ENCODE data around the gene IQSEC3. TPM values are rescaled to one million over a fixed set of nuclear protein-coding genes. Genes with fewer than 3 reads are reported as not detected.
A peak's percentile ranks its signal among the peaks of the same experiment; 100 is the strongest.

The IQSEC3 gene
- total RNA-seq, 1 donor from 2014 or later, result 4.2 TPM

- Mint-ChIP-seq H3K4me1 (ENCODE audit: unreplicated experiment) (peaks cover 22% of the 10 kb centered on the region), H3K27me3 (peaks cover 19% of the 10 kb centered on the region), H3K36me3 (no peaks in the 10 kb centered on the region), H3K4me3 (no peak overlapping the region), H3K27ac (no peak overlapping the region), H3K9me3 (no peaks in the 10 kb centered on the region)
- no peak for DNase-seq (ENCODE audit: extremely low spot score, unreplicated experiment)
- TF ChIP-seq CTCF (conservative IDR thresholded peaks at IDR 0.05), result no peak
Observed at GRCh38 chr12:175759-176158, 109.2 kb downstream of the IQSEC3 start.

GRCh38 chr12:176321-177181, 110.0 kb downstream of the IQSEC3 start:
- Mint-ChIP-seq H3K36me3 (no peaks in the 10 kb centered on the region), H3K9me3 (no peaks in the 10 kb centered on the region), H3K4me1 (ENCODE audit: unreplicated experiment) (peaks cover 21% of the 10 kb centered on the region), H3K27me3 (peaks cover 22% of the 10 kb centered on the region), H3K27ac (peak overlapping the region; percentile 46), H3K4me3 (no peak overlapping the region)
- TF ChIP-seq CTCF (conservative IDR thresholded peaks at IDR 0.05), result no peak
- no peak for DNase-seq (ENCODE audit: extremely low spot score, unreplicated experiment)

- Mint-ChIP-seq H3K27me3 (peaks cover 22% of the 10 kb centered on the region), H3K36me3 (no peaks in the 10 kb centered on the region), H3K4me3 (no peak overlapping the region), H3K9me3 (no peaks in the 10 kb centered on the region), H3K4me1 (ENCODE audit: unreplicated experiment) (peaks cover 20% of the 10 kb centered on the region), H3K27ac (peak overlapping the region; percentile 4)
- no peak for TF ChIP-seq CTCF (conservative IDR thresholded peaks at IDR 0.05)
- no peak for DNase-seq (ENCODE audit: extremely low spot score, unreplicated experiment)
Observed at GRCh38 chr12:177336-177979, 110.9 kb downstream of the IQSEC3 start.

- Mint-ChIP-seq H3K9me3 (no peaks in the 10 kb centered on the region), H3K36me3 (no peaks in the 10 kb centered on the region), H3K27ac (peak overlapping the region; percentile 4), H3K4me1 (ENCODE audit: unreplicated experiment) (peaks cover 16% of the 10 kb centered on the region), H3K4me3 (no peak overlapping the region), H3K27me3 (peaks cover 27% of the 10 kb centered on the region)
- no peak for DNase-seq (ENCODE audit: extremely low spot score, unreplicated experiment)
- no peak for TF ChIP-seq CTCF (conservative IDR thresholded peaks at IDR 0.05)
Observed at GRCh38 chr12:177980-178828, 111.6 kb downstream of the IQSEC3 start.

- Mint-ChIP-seq H3K36me3 (no peaks in the 10 kb centered on the region), H3K4me1 (ENCODE audit: unreplicated experiment) (peaks cover 16% of the 10 kb centered on the region), H3K9me3 (no peaks in the 10 kb centered on the region), H3K27ac (no peak overlapping the region), H3K27me3 (peaks cover 25% of the 10 kb centered on the region), H3K4me3 (no peak overlapping the region)
- DNase-seq (ENCODE audit: extremely low spot score, unreplicated experiment), result no peak
- TF ChIP-seq CTCF (conservative IDR thresholded peaks at IDR 0.05), result no peak
Observed at GRCh38 chr12:178829-179109, 112.2 kb downstream of the IQSEC3 start.
